ENCODE results near the gene MLLT10.

MLLT10 gene

GRCh38 chr10:21533467-21534279 lies at the start of gene MLLT10:
Gene MLLT10 (plus strand): TSS chr10:21534232. CDS start chr10:21534645, 413 bp downstream.
- DNase-seq, result peak; percentile 92

GRCh38 chr10:21487416-21488180 lies 46.4 kb upstream of the MLLT10 start:
- no peak for DNase-seq

- no peak for DNase-seq
These were observed 45.6 kb upstream of the MLLT10 start for GRCh38 chr10:21488246-21488956.

GRCh38 chr10:21488957-21489446 lies 45.0 kb upstream of the MLLT10 start:
- DNase-seq, result no peak

GRCh38 chr10:21490028-21490710 lies 43.9 kb upstream of the MLLT10 start:
- DNase-seq, result no peak

- no peak for DNase-seq
These were observed 43.3 kb upstream of the MLLT10 start for GRCh38 chr10:21490711-21491105.

GRCh38 chr10:21492421-21492820 lies 41.6 kb upstream of the MLLT10 start:
- DNase-seq, result no peak

GRCh38 chr10:21493784-21494183 lies 40.2 kb upstream of the MLLT10 start:
- DNase-seq, result no peak

- no peak for DNase-seq
These were observed 39.6 kb upstream of the MLLT10 start for GRCh38 chr10:21494191-21495001.

GRCh38 chr10:21495002-21495751 lies 38.9 kb upstream of the MLLT10 start:
- DNase-seq, result no peak

GRCh38 chr10:21495752-21496342 lies 38.2 kb upstream of the MLLT10 start:
- DNase-seq, result peak; percentile 70

GRCh38 chr10:21496343-21497176 lies 37.5 kb upstream of the MLLT10 start:
- DNase-seq, result peak; percentile 40

GRCh38 chr10:21497177-21497807 lies 36.7 kb upstream of the MLLT10 start:
- peak; percentile 79 for DNase-seq

GRCh38 chr10:21498377-21498776 lies 35.7 kb upstream of the MLLT10 start:
- DNase-seq, result no peak

GRCh38 chr10:21498986-21499385 lies 35.0 kb upstream of the MLLT10 start:
- DNase-seq, result no peak

GRCh38 chr10:21499701-21500577 lies 34.1 kb upstream of the MLLT10 start:
- no peak for DNase-seq

GRCh38 chr10:21500578-21500910 lies 33.5 kb upstream of the MLLT10 start:
- no peak for DNase-seq

- DNase-seq, result no peak
These were observed 32.9 kb upstream of the MLLT10 start for GRCh38 chr10:21501091-21501490.
